ENCODE data around the gene ZBP1. TPM values are rescaled to one million over a fixed set of nuclear protein-coding genes. Genes with fewer than 3 reads are reported as not detected.

The ZBP1 gene
- total RNA-seq, 1 experiment from 2014 or later = not detected

- Histone ChIP-seq H3K9me3 (ENCODE audit: control insufficient read depth in 1 of 2, insufficient read depth in 1 of 2, low read depth in 1 of 2, low read length in 2 of 2) (no peaks in the 10 kb centered on the region), H2AFZ (ENCODE audit: low read depth, low read length, poor library complexity, severe bottlenecking) (no peak overlapping the region), H3K9ac (ENCODE audit: low read length) (no peak overlapping the region), H3K9me2 (ENCODE audit: insufficient read depth) (no peaks in the 10 kb centered on the region), H3K79me2 (ENCODE audit: insufficient read depth, low read length) (no peaks in the 10 kb centered on the region), H3K36me3 (ENCODE audit: control insufficient read depth in 1 of 2, insufficient read depth in 2 of 2, low read length in 2 of 2) (no peaks in the 10 kb centered on the region), H3K4me1 (ENCODE audit: control insufficient read depth in 1 of 2, insufficient read depth in 2 of 2, low read length in 2 of 2) (peaks cover 2 to 13% of the 10 kb centered on the region in 2 experiments; a peak in 2 of 4 replicates), H3K27ac (ENCODE audit: low read depth, low read length) (no peak overlapping the region), H3K4me2 (ENCODE audit: low read length) (no peak overlapping the region), H4K20me1 (ENCODE audit: insufficient read depth) (no peaks in the 10 kb centered on the region), H3K4me3 (replicated peaks in 1 of 2; ENCODE audit: low read depth in 1 of 2, low read length in 2 of 2) (no peak overlapping the region), H3K27me3 (ENCODE audit: insufficient read depth, low read length) (peaks cover 50% of the 10 kb centered on the region)
- ChIA-PET CTCF (no interaction called here), POLR2A (no interaction called here), RAD21 (ENCODE audit: low non-redundant PET in 1 of 2, low total read pairs in 2 of 2, uncharacterized antibody in 2 of 2, unreplicated experiment in 2 of 2) (no interaction called here)
- no peak for TF ChIP-seq TCF7L2 (IDR thresholded peaks at IDR 0.05; ENCODE audit: borderline replicate concordance, extremely low read depth, insufficient read depth, insufficient read length)
- TF ChIP-seq, protein P1, sequence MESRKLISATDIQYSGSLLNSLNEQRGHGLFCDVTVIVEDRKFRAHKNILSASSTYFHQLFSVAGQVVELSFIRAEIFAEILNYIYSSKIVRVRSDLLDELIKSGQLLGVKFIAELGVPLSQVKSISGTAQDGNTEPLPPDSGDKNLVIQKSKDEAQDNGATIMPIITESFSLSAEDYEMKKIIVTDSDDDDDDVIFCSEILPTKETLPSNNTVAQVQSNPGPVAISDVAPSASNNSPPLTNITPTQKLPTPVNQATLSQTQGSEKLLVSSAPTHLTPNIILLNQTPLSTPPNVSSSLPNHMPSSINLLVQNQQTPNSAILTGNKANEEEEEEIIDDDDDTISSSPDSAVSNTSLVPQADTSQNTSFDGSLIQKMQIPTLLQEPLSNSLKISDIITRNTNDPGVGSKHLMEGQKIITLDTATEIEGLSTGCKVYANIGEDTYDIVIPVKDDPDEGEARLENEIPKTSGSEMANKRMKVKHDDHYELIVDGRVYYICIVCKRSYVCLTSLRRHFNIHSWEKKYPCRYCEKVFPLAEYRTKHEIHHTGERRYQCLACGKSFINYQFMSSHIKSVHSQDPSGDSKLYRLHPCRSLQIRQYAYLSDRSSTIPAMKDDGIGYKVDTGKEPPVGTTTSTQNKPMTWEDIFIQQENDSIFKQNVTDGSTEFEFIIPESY (IDR thresholded peaks at IDR 0.05; ENCODE audit: extremely low read depth, insufficient replicate concordance, low read length) = no peak
- no peak for TF ChIP-seq EZH2phosphoT487 (IDR thresholded peaks at IDR 0.05; ENCODE audit: borderline replicate concordance)
- no peak for TF ChIP-seq REST (IDR thresholded peaks at IDR 0.05; ENCODE audit: low read depth)
- TF ChIP-seq EZH2 (IDR thresholded peaks at IDR 0.05) = no peak
- no peak for TF ChIP-seq EGR1 (IDR thresholded peaks at IDR 0.05; ENCODE audit: low read depth)
- no peak for TF ChIP-seq CTCF (IDR thresholded peaks at IDR 0.05 in 2 of 3, conservative IDR thresholded peaks at IDR 0.05 in 1 of 3; ENCODE audit: borderline replicate concordance in 1 of 3, insufficient read depth in 1 of 3, low read depth in 2 of 3, low read length in 2 of 3)
- no peak for TF ChIP-seq CBX3 (IDR thresholded peaks at IDR 0.05; ENCODE audit: low read depth)
- no peak for TF ChIP-seq SRF (IDR thresholded peaks at IDR 0.05; ENCODE audit: low read depth)
- no peak for TF ChIP-seq SP1 (IDR thresholded peaks at IDR 0.05; ENCODE audit: low read depth)
- intact Hi-C loops (cut with micrococcal nuclease) = no loop called here
- BruUV-seq (replicated peaks) = no TSS peak
- no peak for ATAC-seq
- no peak for DNase-seq (ENCODE audit: low read depth, low spot score)
Measured at GRCh38 chr20:57562541-57563465, 57.4 kb downstream of the ZBP1 start.

Data from HCT116 (cell line).